Left colon (tissue), 2 donors: Measurements from ENCODE around the gene COTL1. TPM values are rescaled to one million over a fixed set of nuclear protein-coding genes. Genes with fewer than 3 reads are reported as not detected.

Source experiments
- ATAC-seq: fragments of 200-7000 bp; cut with Tn5 transposase; one replicate; pipeline ENCODE4 v1.9.1; 2020; ENCODE audit warnings: mild to moderate bottlenecking, moderate library complexity
- DNase-seq, 2 donors: peaks; one replicate each; pipeline ENCODE4 v3.0.0-alpha.2; 2020
- intact Hi-C, 2 donors: fragments of 100-400 bp; cut with DNase I in 1 of 2; cut with micrococcal nuclease in 1 of 2; formaldehyde crosslinking; loops; one replicate each; pipeline versions ENCODE4 v1.11.2 to v1.14.0; 2022; cut with DNase I, micrococcal nuclease
- long read RNA-seq: library from polyadenylated mRNA; unstranded; transcript quantifications from one replicate; pipeline ENCODE4 v2.0.0, GENCODE V29; 2021
- total RNA-seq, 2 donors: library from RNA; stranded (reverse); fragmentation: NEBNext Ultra II Directional; extraction: Animal tissue kit (Norgen Biotek cat#: 25700); gene quantifications; one replicate each; pipeline ENCODE4 v1.2.1, GENCODE V29; 2021
- donor health status: DM: no; HTN: no; CAD: no.
- donor health status: DM: yes; HTN: yes; CAD: no.

Gene COTL1
- total RNA-seq, result 10 to 100 TPM; 51.8 to 71.0 TPM
- long read RNA-seq, transcript COTL1-201 (4 exons, 1,843 nt), result major isoform, 83 of 173 reads
- long read RNA-seq, partial matches to known transcripts, result 88 of 173 reads
- long read RNA-seq, other reads (novel, unspliced or antisense), result 1 of 173 reads

GRCh38 chr16:84617791-84618580 lies at the start of gene COTL1:
TSS of gene COTL1 (minus strand) at chr16:84618078. CDS start at chr16:84617914, 164 bp downstream.
- intact Hi-C loops, result no loop called here
- DNase-seq, result peak; percentile 98
- peak; percentile 84 for ATAC-seq

GRCh38 chr16:84665843-84666242 lies 48.0 kb upstream of the COTL1 start:
- DNase-seq, result no peak
- no peak for ATAC-seq
- intact Hi-C loops, result no loop called here

GRCh38 chr16:84665359-84665758 lies 47.5 kb upstream of the COTL1 start:
- ATAC-seq (peak; percentile 82), DNase-seq (no peak)
- intact Hi-C loops, result no loop called here

GRCh38 chr16:84663433-84664101 lies 45.7 kb upstream of the COTL1 start:
- intact Hi-C loops, result no loop called here
- ATAC-seq, result no peak

GRCh38 chr16:84662471-84662870 lies 44.6 kb upstream of the COTL1 start:
- intact Hi-C loops, result no loop called here
- no peak for DNase-seq

More at GRCh38 chr16:84663433-84664101, 45.7 kb upstream of the COTL1 start:
- DNase-seq, result no peak

GRCh38 chr16:84661418-84662060 lies 43.7 kb upstream of the COTL1 start:
- no peak for DNase-seq
- intact Hi-C loops, result no loop called here
- no peak for ATAC-seq

More at GRCh38 chr16:84662471-84662870, 44.6 kb upstream of the COTL1 start:
- no peak for ATAC-seq

- intact Hi-C loops, result no loop called here
Measured at GRCh38 chr16:84660973-84661372, 43.1 kb upstream of the COTL1 start.

GRCh38 chr16:84659656-84660300 lies 41.9 kb upstream of the COTL1 start:
- DNase-seq, result no peak

More at GRCh38 chr16:84660973-84661372, 43.1 kb upstream of the COTL1 start:
- ATAC-seq (no peak), DNase-seq (no peak)

GRCh38 chr16:84658690-84659089 lies 40.8 kb upstream of the COTL1 start:
- intact Hi-C loops, result no loop called here
- DNase-seq (no peak), ATAC-seq (no peak)

More at GRCh38 chr16:84659656-84660300, 41.9 kb upstream of the COTL1 start:
- no peak for ATAC-seq
- intact Hi-C loops, result no loop called here

- intact Hi-C loops, result no loop called here
- ATAC-seq (no peak), DNase-seq (no peak)
Measured at GRCh38 chr16:84657229-84657837, 39.5 kb upstream of the COTL1 start.

- ATAC-seq (no peak), DNase-seq (no peak)
- intact Hi-C loops, result no loop called here
Measured at GRCh38 chr16:84656649-84657048, 38.8 kb upstream of the COTL1 start.

GRCh38 chr16:84654998-84655397 lies 37.1 kb upstream of the COTL1 start:
- ATAC-seq, result no peak
- intact Hi-C loops, result no loop called here
- DNase-seq, result no peak

GRCh38 chr16:84654238-84654637 lies 36.4 kb upstream of the COTL1 start:
- ATAC-seq (no peak), DNase-seq (no peak)
- intact Hi-C loops, result no loop called here

- DNase-seq (no peak), ATAC-seq (no peak)
- intact Hi-C loops, result no loop called here
Measured at GRCh38 chr16:84652566-84652965, 34.7 kb upstream of the COTL1 start.

- ATAC-seq (no peak), DNase-seq (no peak)
- intact Hi-C loops, result no loop called here
Measured at GRCh38 chr16:84650062-84650991, 32.4 kb upstream of the COTL1 start.

- no peak for DNase-seq
- intact Hi-C loops, result no loop called here
- no peak for ATAC-seq
Measured at GRCh38 chr16:84649511-84649861, 31.6 kb upstream of the COTL1 start.

- ATAC-seq (peak; percentile 89), DNase-seq (peak; percentile 58 to 79)
- intact Hi-C loops, result no loop called here
Measured at GRCh38 chr16:84648595-84649510, 31.0 kb upstream of the COTL1 start.
